Endothelial cell of umbilical vein (primary cell): ENCODE results near the gene HECTD4. TPM values are rescaled to one million over a fixed set of nuclear protein-coding genes. Genes with fewer than 3 reads are reported as not detected.

Experiments
- BruUV-seq: library from RNA; stranded (reverse); fragments of 400-500 nt; replicated peaks from 2 replicates; lab custom pipeline; 2021; lab: Mats Ljungman, UMichigan
- CTCF ChIA-PET: fragments of 300-600, 350-600 bp; sonication (Branson Sonifier 250); formaldehyde crosslinking; loops from one replicate; lab custom pipeline; 2021; ENCODE audit warnings: antibody characterized with exemption, inconsistent platforms; lab: Charles Lee
- POLR2A ChIA-PET: fragments of 300-600, 350-600 bp; sonication (Branson Sonifier 250); formaldehyde crosslinking; loops from one replicate; lab custom pipeline; 2021; ENCODE audit warnings: antibody characterized with exemption, inconsistent platforms; lab: Charles Lee
- DNase-seq: peaks from one replicate; pipeline ENCODE4 v3.0.0-alpha.2; 2011; ENCODE audit warnings: low read depth, low spot score
- FAIRE-seq: peaks from 2 replicates; lab custom pipeline; 2011; peaks lifted over from hg19 to GRCh38; lab: Jason Lieb, UNC
- H2AFZ ChIP-seq: 2 replicates; pipeline ENCODE4 v1.6.0; 2012; ENCODE audit warnings: low read depth, low read length, control low read depth, inconsistent platforms
- H3K27ac ChIP-seq: 2 replicates; pipeline ENCODE4 v1.5.1; 2011; ENCODE audit warnings: low read depth, mild to moderate bottlenecking, control low read depth, low read length, moderate library complexity; ENCODE audit not compliant: insufficient read depth
- H3K27me3 ChIP-seq, 2 experiments: 2 replicates each; pipeline versions ENCODE4 v1.6.0 to v1.6.1; 2011; ENCODE audit warnings: low read length in 2 of 2, mixed read lengths in 1 of 2; ENCODE audit not compliant: control insufficient read depth in 2 of 2, insufficient read depth in 2 of 2
- H3K36me3 ChIP-seq, 2 experiments: 2 replicates in 1 of 2; 3 replicates in 1 of 2; pipeline ENCODE4 v1.5.1; 2011; ENCODE audit warnings: low read length in 2 of 2, mild to moderate bottlenecking in 1 of 2, moderate library complexity in 1 of 2; ENCODE audit not compliant: control insufficient read depth in 2 of 2, insufficient read depth in 2 of 2; ENCODE audit errors: extremely low read depth in 1 of 2
- H3K4me1 ChIP-seq: 3 replicates; pipeline ENCODE4 v1.5.1; 2011; ENCODE audit warnings: mild to moderate bottlenecking, low read length; ENCODE audit not compliant: control insufficient read depth, insufficient read depth; ENCODE audit errors: extremely low read depth
- H3K4me2 ChIP-seq: 2 replicates; pipeline ENCODE4 v1.6.1; 2011; ENCODE audit warnings: low read length, control low read depth, mixed read lengths; ENCODE audit not compliant: insufficient read depth
- H3K4me3 ChIP-seq, 3 experiments: fragments of 200-600 bp in 1 of 3; sonication (generic), shearing (Covaris generic) in 1 of 3; replicated peaks in 1 of 3; 2 replicates each; pipeline ENCODE4 v1.5.1; 2011 to 2016; ENCODE audit warnings: control low read depth in 3 of 3, low read length in 3 of 3, mild to moderate bottlenecking in 2 of 3, inconsistent platforms in 1 of 3, low read depth in 1 of 3, moderate library complexity in 1 of 3; ENCODE audit not compliant: insufficient read depth in 1 of 3
- H3K79me2 ChIP-seq: 2 replicates; pipeline ENCODE4 v1.6.0; 2012; ENCODE audit warnings: low read length, inconsistent platforms; ENCODE audit not compliant: control insufficient read depth, insufficient read depth
- H3K9ac ChIP-seq: replicated peaks from 2 replicates; pipeline ENCODE3; 2011; ENCODE audit warnings: low read length, control low read depth; ENCODE audit not compliant: insufficient read depth; ENCODE audit errors: extremely low read depth
- H3K9me1 ChIP-seq: replicated peaks from 3 replicates; pipeline ENCODE4 v1.6.0; 2011; ENCODE audit warnings: mild to moderate bottlenecking, low read length; ENCODE audit not compliant: control insufficient read depth, insufficient read depth; ENCODE audit errors: extremely low read depth
- H3K9me3 ChIP-seq: replicated peaks from 2 replicates; pipeline ENCODE4 v1.5.1; 2012; ENCODE audit warnings: low read length, inconsistent platforms; ENCODE audit not compliant: control insufficient read depth, insufficient read depth
- H4K20me1 ChIP-seq: replicated peaks from 2 replicates; pipeline ENCODE3; 2011; ENCODE audit warnings: mild to moderate bottlenecking, low read length; ENCODE audit not compliant: control insufficient read depth, insufficient read depth; ENCODE audit errors: extremely low read depth
- EZH2 ChIP-seq: IDR thresholded peaks from 2 replicates; pipeline ENCODE4 v1.6.1; 2012; ENCODE audit warnings: borderline replicate concordance, low read depth, mild to moderate bottlenecking, moderate library complexity, low read length, inconsistent platforms; ENCODE audit not compliant: severe bottlenecking
- FOS ChIP-seq: IDR thresholded peaks from 2 replicates; pipeline ENCODE4 v1.6.1; 2011; ENCODE audit warnings: mild to moderate bottlenecking, low read length, moderate library complexity, borderline replicate concordance; ENCODE audit not compliant: insufficient read depth
- GATA2 ChIP-seq: IDR thresholded peaks from 2 replicates; pipeline ENCODE4 v1.7.0; 2011; ENCODE audit warnings: low read depth, mild to moderate bottlenecking, moderate library complexity, mixed read lengths, low read length; ENCODE audit not compliant: insufficient read length, insufficient read depth
- JUN ChIP-seq: IDR thresholded peaks from 2 replicates; pipeline ENCODE4 v1.6.1; 2011; ENCODE audit warnings: borderline replicate concordance, low read depth; ENCODE audit not compliant: insufficient read length, insufficient read depth
- POLR2A ChIP-seq: IDR thresholded peaks from 2 replicates; pipeline ENCODE4 v1.6.1; 2012; ENCODE audit warnings: low read depth, mild to moderate bottlenecking, control low read depth, low read length
- dilution Hi-C: fragments of 300-500 bp; cut with MboI; formaldehyde crosslinking; loops from one replicate; pipeline ENCODE4 v1.15.0; 2019; ENCODE audit warnings: low sequenced_read_pairs; ENCODE audit not compliant: extremely low pct_ligation_motif_present
- intact Hi-C: fragments of 100-400 bp; cut with micrococcal nuclease; formaldehyde crosslinking; loops from one replicate; pipeline ENCODE4 v1.10.0; 2022
- polyA plus RNA-seq, 4 experiments: library from polyadenylated mRNA; depleted of rRNA in 3 of 4; stranded (reverse) in 3 of 4; unstranded in 1 of 4; fragments of >200 nt; gene quantifications; 2 replicates each; pipeline versions ENCODE4 v1.2.1 to v1.2.3, GENCODE V29; 2011 to 2012; ENCODE audit warnings: missing spikeins in 1 of 4
- total RNA-seq: library from RNA; stranded (reverse); gene quantifications from 2 replicates; pipeline ENCODE4 v1.2.3, GENCODE V29; 2021
- TF ChIP-seq, protein P1 (sequence below): IDR thresholded peaks from 2 replicates; pipeline ENCODE4 v1.6.1; 2011; ENCODE audit not compliant: insufficient read depth, insufficient read length

HECTD4 gene
- total and polyA plus RNA-seq, 2 donors (not counting 3 experiments of a cell fraction or from before 2014, with no cell fraction given): 9.7 to 47.7 TPM

DNA sequence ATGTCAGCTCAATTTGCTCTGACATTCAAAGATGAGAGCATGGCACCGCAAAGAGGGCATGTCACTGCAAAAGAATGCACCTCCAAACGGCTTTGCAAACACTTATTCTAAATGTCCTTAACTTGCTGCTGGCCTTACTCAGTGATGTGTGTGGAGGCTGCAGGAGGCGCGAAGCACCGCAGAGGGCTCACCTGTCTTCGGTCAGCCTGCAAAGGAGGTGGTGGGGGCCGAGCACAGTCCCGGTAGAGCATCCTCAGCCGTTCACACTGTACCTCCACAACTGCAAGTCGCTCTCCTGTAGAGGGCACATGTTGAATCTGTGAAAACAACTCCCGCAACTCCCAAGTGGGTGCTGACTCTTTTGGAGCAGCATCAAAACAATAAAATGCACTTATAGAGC is 163.0 kb downstream of the HECTD4 start:
- no peak for FAIRE-seq
- no TSS peak for BruUV-seq
- Histone ChIP-seq H3K27me3 (no peaks in the 10 kb centered on the region), H3K4me2 (no peak overlapping the region), H3K4me1 (no peaks in the 10 kb centered on the region), H2AFZ (no peak overlapping the region), H3K27ac (no peak overlapping the region), H3K9me3 (no peaks in the 10 kb centered on the region), H3K4me3 (no peak overlapping the region), H3K79me2 (no peaks in the 10 kb centered on the region), H3K9me1 (no peaks in the 10 kb centered on the region), H3K36me3 (peaks cover 3 to 15% of the 10 kb centered on the region in 2 experiments), H4K20me1 (no peaks in the 10 kb centered on the region), H3K9ac (no peak overlapping the region)
- TF ChIP-seq, protein P1, sequence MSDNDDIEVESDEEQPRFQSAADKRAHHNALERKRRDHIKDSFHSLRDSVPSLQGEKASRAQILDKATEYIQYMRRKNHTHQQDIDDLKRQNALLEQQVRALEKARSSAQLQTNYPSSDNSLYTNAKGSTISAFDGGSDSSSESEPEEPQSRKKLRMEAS: no peak
- TF ChIP-seq FOS: no peak
- intact Hi-C loops: no loop called here
- ChIA-PET POLR2A (no interaction called here), CTCF (interaction anchor here (1.0 kb wide), 1 partner anchor 168 kb away, joined by 6 read pairs; no protein-coding TSS in a partner anchor)
- dilution Hi-C loops: no loop called here
- no peak for DNase-seq

DNA sequence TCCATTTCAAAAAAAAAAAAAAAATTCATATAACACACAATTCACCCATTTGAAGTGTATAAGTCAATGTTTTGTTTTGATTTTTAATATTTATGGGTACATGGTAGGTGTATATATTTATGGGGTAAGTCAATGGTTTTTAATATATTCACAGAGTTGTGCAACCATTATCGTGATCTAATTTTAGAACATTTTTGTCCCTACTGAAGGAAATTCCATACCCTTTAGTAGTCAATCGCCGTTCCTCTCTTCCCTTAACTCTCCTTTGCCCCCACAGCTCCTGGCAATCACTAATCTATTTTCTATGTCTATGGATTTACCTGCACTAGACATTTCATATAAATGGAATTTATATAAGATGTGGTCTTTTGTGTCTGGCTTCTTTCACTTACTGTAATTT is 164.1 kb downstream of the HECTD4 start:
- H3K4me1 ChIP-seq: no peaks in the 10 kb centered on the region
- H2AFZ ChIP-seq: no peak overlapping the region
- no peak overlapping the region for H3K4me2 ChIP-seq
- BruUV-seq: no TSS peak
- FAIRE-seq (no peak), DNase-seq (no peak)
- no peak overlapping the region for H3K4me3 ChIP-seq
- ChIA-PET CTCF (interaction anchor here (1.0 to 1.3 kb wide), 2 partner anchors 20 to 169 kb away, joined by 6 to 8 read pairs; no protein-coding TSS in a partner anchor), POLR2A (interaction anchor here (0.6 to 1.1 kb wide), 2 partner anchors 20 to 120 kb away, joined by 3 to 7 read pairs; no protein-coding TSS in a partner anchor)
- no peaks in the 10 kb centered on the region for H3K27me3 ChIP-seq
- intact Hi-C loops (no loop called here), dilution Hi-C loops (no loop called here)
- H3K9ac ChIP-seq: no peak overlapping the region
- no peaks in the 10 kb centered on the region for H3K9me3 ChIP-seq
- H3K79me2 ChIP-seq: no peaks in the 10 kb centered on the region
- H3K36me3 ChIP-seq: peaks cover 3 to 17% of the 10 kb centered on the region in 2 experiments
- no peak overlapping the region for H3K27ac ChIP-seq
- TF ChIP-seq JUN: no peak
- TF ChIP-seq GATA2: no peak
- no peak for TF ChIP-seq EZH2
- TF ChIP-seq POLR2A: no peak
- H3K9me1 ChIP-seq: no peaks in the 10 kb centered on the region
- no peaks in the 10 kb centered on the region for H4K20me1 ChIP-seq
